Sigmoid colon (tissue), 7 donors: ENCODE data around the gene OTOF. TPM values are rescaled to one million over a fixed set of nuclear protein-coding genes. Genes with fewer than 3 reads are reported as not detected.

Experiments used
- DNase-seq: peaks from one replicate; pipeline ENCODE4 v3.0.0-alpha.2; 2019
- H3K27ac ChIP-seq, 4 donors: fragments of 200-600 bp; sonication (generic); one replicate each; pipeline ENCODE4 v1.5.1; 2016 to 2019; ENCODE audit warnings: mild to moderate bottlenecking in 1 of 4
- H3K27me3 ChIP-seq, 3 donors: fragments of 200-600 bp; sonication (generic); one replicate each; pipeline ENCODE4 v1.5.1; 2019; ENCODE audit warnings: mild to moderate bottlenecking in 1 of 3
- H3K36me3 ChIP-seq, 4 donors: fragments of 200-600 bp; sonication (generic); one replicate each; pipeline ENCODE4 v1.5.1; 2016 to 2019
- H3K4me1 ChIP-seq, 4 donors: fragments of 200-600 bp; sonication (generic); one replicate each; pipeline ENCODE4 v1.5.1; 2017 to 2019
- H3K4me3 ChIP-seq, 4 donors: fragments of 200-600 bp; sonication (generic); one replicate each; pipeline ENCODE4 v1.5.1; 2017 to 2019; ENCODE audit warnings: mild to moderate bottlenecking in 2 of 4, moderate library complexity in 1 of 4
- H3K9me3 ChIP-seq, 4 donors: fragments of 200-600 bp in 3 of 4; sonication (generic) in 3 of 4; one replicate each; pipeline versions ENCODE4 v1.5.1 to v1.6.1; 2013 to 2019
- EP300 ChIP-seq, 4 donors: sonication (generic); formaldehyde crosslinking; IDR thresholded peaks; one replicate each; pipeline ENCODE4 v1.6.1; 2017; ENCODE audit warnings: antibody characterized with exemption in 4 of 4
- POLR2A ChIP-seq, 2 donors: fragments of 450-650 bp; IDR thresholded peaks; one replicate each; pipeline ENCODE4 v1.6.1; 2016; ENCODE audit warnings: antibody characterized with exemption in 2 of 2, mild to moderate bottlenecking in 2 of 2, moderate library complexity in 2 of 2
- POLR2AphosphoS5 ChIP-seq, 4 donors: sonication (generic); formaldehyde crosslinking; IDR thresholded peaks; one replicate each; pipeline ENCODE4 v1.6.1; 2017; ENCODE audit warnings: antibody characterized with exemption in 4 of 4
- WGBS, 2 donors: extraction: QIAGEN DNeasy Blood & Tissue Kit; methylation state at CpG; one replicate each; pipeline ENCODE4 v1.1.7; 2013; 5-methylcytosine and 5-hydroxymethylcytosine counted together
- intact Hi-C: fragments of 100-400 bp; cut with DNase I; formaldehyde crosslinking; loops from one replicate; pipeline ENCODE4 v1.15.1; 2023
- polyA plus RNA-seq, 3 donors: library from polyadenylated mRNA; stranded (reverse); fragments of 200-250 nt; gene quantifications; one replicate each; pipeline ENCODE4 v1.2.3, GENCODE V29; 2013
- total RNA-seq, 4 donors: library from RNA; depleted of rRNA; stranded (reverse); fragments of >200 nt; gene quantifications; one replicate each; pipeline ENCODE4 v1.1.0, GENCODE V29; 2016
- TF ChIP-seq, protein P1 (sequence below), 4 experiments: fragments of 450-650 bp in 3 of 4; fragments of 200-600 bp in 1 of 4; IDR thresholded peaks; one replicate each; pipeline ENCODE4 v1.5.1; 2016 to 2019; ENCODE audit warnings: antibody characterized with exemption in 4 of 4, mild to moderate bottlenecking in 3 of 4, moderate library complexity in 2 of 4
- donor health status: healthy with polysubstance abuse.
- donor health status: Bipolar disorder and iron deficiency.
- donor health status: healthy.

Gene OTOF
- total and polyA plus RNA-seq, 7 donors = 0.32 to 0.71 TPM; not detected in 5

DNA sequence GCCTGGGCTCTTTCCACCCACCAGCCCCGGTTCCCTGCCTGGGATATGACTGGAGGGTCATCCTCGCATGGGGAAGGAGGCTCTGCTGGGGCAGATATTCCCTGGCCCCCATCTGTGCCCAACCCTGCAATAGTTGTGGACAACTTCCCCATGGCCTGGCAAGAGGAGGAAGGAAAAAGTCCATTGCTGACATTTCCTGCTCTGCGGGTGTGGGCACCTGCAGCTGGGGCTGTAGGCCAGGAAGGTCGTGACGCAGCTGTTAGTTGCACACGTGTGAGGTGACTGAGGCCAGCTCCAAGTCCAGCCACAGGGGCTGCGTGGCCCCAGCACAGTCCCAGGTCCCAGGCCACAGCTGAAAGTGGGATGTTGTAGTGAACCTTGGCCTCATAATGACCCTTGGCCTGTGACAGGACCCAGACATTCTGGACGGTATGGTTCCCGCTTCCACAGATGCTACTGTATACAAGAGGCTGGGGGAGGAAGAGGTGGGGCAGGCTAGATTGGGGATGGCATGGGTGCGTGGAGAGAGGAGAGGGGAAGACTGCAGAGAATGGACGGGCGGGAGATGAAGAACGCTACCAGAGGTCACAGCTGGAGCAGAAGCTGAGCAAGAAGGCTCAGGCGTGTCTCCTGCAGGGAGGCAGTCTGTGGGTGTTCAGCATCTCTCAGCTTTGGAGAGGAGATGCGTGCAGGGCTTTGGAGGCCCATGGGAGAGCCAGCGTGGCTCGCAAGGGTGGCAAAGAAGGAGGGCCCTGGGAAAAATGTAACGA is 22.1 kb downstream of the OTOF start:
- H3K4me1 ChIP-seq = no peaks in the 10 kb centered on the region
- H3K9me3 ChIP-seq = no peaks in the 10 kb centered on the region
- intact Hi-C loops = no loop called here
- H3K27ac ChIP-seq = no peak overlapping the region
- peak; percentile 70 for DNase-seq
- TF ChIP-seq POLR2AphosphoS5 (IDR thresholded peaks at IDR 0.05) = peak in 1 of 4 donors; percentile 42
- no peak for TF ChIP-seq POLR2A (IDR thresholded peaks at IDR 0.05)
- TF ChIP-seq EP300 (IDR thresholded peaks at IDR 0.05) = no peak
- TF ChIP-seq, protein P1, sequence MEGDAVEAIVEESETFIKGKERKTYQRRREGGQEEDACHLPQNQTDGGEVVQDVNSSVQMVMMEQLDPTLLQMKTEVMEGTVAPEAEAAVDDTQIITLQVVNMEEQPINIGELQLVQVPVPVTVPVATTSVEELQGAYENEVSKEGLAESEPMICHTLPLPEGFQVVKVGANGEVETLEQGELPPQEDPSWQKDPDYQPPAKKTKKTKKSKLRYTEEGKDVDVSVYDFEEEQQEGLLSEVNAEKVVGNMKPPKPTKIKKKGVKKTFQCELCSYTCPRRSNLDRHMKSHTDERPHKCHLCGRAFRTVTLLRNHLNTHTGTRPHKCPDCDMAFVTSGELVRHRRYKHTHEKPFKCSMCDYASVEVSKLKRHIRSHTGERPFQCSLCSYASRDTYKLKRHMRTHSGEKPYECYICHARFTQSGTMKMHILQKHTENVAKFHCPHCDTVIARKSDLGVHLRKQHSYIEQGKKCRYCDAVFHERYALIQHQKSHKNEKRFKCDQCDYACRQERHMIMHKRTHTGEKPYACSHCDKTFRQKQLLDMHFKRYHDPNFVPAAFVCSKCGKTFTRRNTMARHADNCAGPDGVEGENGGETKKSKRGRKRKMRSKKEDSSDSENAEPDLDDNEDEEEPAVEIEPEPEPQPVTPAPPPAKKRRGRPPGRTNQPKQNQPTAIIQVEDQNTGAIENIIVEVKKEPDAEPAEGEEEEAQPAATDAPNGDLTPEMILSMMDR (IDR thresholded peaks at IDR 0.05) = no peak
- 66% methylated on average over 18 of the region's 18 CpGs for WGBS, 2 donors
- no peak overlapping the region for H3K4me3 ChIP-seq
- no peaks in the 10 kb centered on the region for H3K36me3 ChIP-seq
- H3K27me3 ChIP-seq = no peaks in the 10 kb centered on the region

GRCh38 chr2:26455037-26455669 is 22.8 kb downstream of the OTOF start:
- H3K9me3 ChIP-seq = no peaks in the 10 kb centered on the region
- no peaks in the 10 kb centered on the region for H3K36me3 ChIP-seq
- TF ChIP-seq POLR2A (IDR thresholded peaks at IDR 0.05) (no peak), EP300 (IDR thresholded peaks at IDR 0.05) (no peak), POLR2AphosphoS5 (IDR thresholded peaks at IDR 0.05) (no peak)
- TF ChIP-seq, protein P1 (IDR thresholded peaks at IDR 0.05) = no peak
- DNase-seq = peak; percentile 46
- H3K4me3 ChIP-seq = no peak overlapping the region
- peaks cover 0 to 3% (median 0%) of the 10 kb centered on the region in 3 donors for H3K27me3 ChIP-seq
- intact Hi-C loops = no loop called here
- WGBS, 2 donors = 81 to 86% methylated on average over 11 of the region's 11 CpGs
- no peak overlapping the region for H3K27ac ChIP-seq
- H3K4me1 ChIP-seq = no peaks in the 10 kb centered on the region

- intact Hi-C loops = no loop called here
- Histone ChIP-seq H3K4me1 (no peaks in the 10 kb centered on the region), H3K4me3 (no peak overlapping the region), H3K27me3 (peaks cover 0 to 3% (median 0%) of the 10 kb centered on the region in 3 donors), H3K36me3 (no peaks in the 10 kb centered on the region), H3K9me3 (no peaks in the 10 kb centered on the region), H3K27ac (no peak overlapping the region)
- DNase-seq = peak; percentile 51
- WGBS, 2 donors = 97% methylated on average over 10 of the region's 10 CpGs
- TF ChIP-seq POLR2AphosphoS5 (IDR thresholded peaks at IDR 0.05) = no peak
- no peak for TF ChIP-seq EP300 (IDR thresholded peaks at IDR 0.05)
- TF ChIP-seq POLR2A (IDR thresholded peaks at IDR 0.05) = no peak
- TF ChIP-seq, protein P1 (IDR thresholded peaks at IDR 0.05) = no peak
Observed at GRCh38 chr2:26454561-26455001, 23.3 kb downstream of the OTOF start.

GRCh38 chr2:26453421-26454329 is 24.2 kb downstream of the OTOF start:
- Histone ChIP-seq H3K27me3 (peaks cover 0 to 3% (median 0%) of the 10 kb centered on the region in 3 donors), H3K9me3 (no peaks in the 10 kb centered on the region), H3K4me1 (no peaks in the 10 kb centered on the region), H3K4me3 (no peak overlapping the region), H3K27ac (no peak overlapping the region), H3K36me3 (no peaks in the 10 kb centered on the region)
- DNase-seq = peak; percentile 42
- intact Hi-C loops = no loop called here
- 83 to 89% methylated on average over 11 of the region's 11 CpGs for WGBS, 2 donors
- TF ChIP-seq EP300 (IDR thresholded peaks at IDR 0.05) = no peak
- TF ChIP-seq POLR2AphosphoS5 (IDR thresholded peaks at IDR 0.05) = no peak
- TF ChIP-seq POLR2A (IDR thresholded peaks at IDR 0.05) = no peak
- TF ChIP-seq, protein P1 (IDR thresholded peaks at IDR 0.05) = no peak
